EH (cell line): Measurements from ENCODE around the gene UMAD1.

Experiments
- DNase-seq: peaks from one replicate; pipeline ENCODE4 v3.0.0-alpha.2; 2015; ENCODE audit warnings: low read depth

UMAD1 gene

DNA sequence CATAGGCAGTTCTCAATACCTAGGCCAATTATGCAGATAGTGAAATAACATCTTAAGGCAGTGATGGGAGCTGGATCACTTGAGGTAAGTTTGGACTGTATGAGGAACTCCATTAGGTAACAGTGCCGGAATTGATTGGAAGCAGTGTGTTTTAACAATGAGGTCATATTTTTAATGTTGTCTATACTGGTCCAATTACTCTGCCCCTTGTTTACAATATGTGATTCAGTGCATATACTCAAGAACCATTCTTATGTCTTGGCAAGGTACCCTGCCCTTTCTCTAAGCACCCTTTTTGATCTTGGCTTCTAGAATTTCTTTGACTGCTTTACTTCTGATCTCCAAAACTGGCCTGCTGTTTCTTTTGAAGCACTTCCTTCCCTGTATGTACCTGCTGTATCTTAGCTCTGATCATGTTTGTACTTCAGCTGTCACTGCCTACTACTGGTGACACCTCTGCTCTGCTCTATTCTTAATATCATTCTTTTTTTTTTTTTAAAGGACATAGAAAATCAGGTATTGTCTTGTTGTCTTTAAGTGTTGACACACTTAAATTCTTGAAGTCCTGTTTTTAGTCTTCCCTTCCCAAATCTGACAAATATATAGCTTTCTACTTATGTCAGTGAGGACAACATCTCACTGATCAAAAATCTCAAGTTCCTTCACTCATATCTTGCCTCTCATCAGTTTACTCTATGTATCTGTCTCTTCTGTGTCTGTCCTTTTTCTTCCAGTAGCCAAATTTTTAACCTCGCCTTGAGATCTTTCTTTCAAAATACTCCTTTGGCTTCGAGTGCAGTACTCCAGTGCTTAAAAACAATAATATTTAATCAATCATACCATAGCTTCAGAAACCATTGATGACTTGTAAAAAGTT lies 124.2 kb downstream of the UMAD1 start:
- no peak for DNase-seq

DNA sequence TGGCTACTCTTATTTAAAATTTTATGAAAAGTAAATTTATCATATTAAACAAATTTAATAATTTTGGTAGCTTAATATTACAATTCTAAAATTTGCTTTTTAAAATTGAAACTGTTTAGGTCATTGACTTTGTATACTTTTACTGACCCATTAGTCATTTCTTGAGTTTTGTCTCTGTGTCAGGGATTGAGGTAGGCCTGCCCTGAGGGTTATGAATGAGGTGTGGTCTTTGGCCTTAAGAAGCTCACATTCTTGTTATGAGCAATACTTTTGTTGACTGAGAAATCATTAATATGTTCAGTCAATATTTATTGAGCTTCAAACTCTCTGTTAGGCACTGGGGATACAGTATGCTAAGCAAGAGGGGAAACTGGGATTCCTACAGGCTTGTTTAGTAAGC lies 124.9 kb downstream of the UMAD1 start:
- no peak for DNase-seq

DNA sequence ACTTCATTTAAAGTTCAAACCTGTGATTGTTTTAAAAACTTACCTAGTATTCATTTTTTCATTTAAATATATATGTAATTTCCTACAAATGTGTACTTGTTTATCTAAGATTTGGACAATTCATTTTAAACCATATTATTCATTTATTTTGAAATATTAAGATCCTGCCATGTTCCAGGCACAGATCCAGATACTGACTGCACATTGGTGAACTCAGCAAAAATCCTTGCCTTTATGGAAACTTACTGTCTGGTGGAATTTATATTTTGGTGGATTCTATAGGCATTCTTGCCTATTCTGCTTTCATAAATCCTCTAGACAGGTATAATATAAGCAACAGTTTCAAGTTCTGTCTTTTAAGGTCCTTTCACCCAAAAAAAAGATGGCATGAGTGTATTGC lies 126.1 kb downstream of the UMAD1 start:
- DNase-seq = no peak

DNA sequence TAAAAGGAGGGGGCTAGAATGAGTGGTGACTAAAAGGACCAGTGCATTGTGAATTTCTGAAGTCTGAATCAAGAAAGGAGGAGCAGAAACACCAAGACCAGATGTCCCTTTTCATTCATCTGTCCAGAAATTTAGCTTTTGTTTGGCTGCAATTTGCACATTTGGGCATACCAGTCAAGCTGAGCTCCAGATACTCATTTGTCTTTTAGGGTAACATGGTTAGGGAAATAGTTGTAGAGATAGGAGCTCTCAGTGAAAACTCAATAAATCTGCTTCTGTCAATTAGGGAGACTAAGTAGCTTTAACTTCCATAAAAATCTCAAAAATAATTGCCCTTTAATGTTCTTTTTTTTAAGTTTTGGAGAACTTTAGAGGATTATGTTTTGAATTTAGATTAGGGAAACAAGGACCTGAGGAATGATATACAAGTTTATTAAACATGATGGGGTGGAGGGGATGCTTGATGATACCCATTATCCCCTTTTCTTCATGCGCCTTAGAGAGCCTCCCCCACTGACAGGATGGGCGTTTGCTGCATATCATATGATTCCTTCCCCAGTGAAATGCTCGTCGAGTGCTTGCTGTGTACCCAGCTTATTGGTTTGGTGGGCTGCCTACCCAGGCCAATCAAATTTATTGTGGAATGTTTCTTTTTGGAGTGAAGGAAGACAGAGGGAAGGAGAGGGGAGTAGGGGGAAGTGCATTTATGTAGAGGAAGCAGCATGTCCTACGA lies 128.6 kb downstream of the UMAD1 start:
- no peak for DNase-seq

DNA sequence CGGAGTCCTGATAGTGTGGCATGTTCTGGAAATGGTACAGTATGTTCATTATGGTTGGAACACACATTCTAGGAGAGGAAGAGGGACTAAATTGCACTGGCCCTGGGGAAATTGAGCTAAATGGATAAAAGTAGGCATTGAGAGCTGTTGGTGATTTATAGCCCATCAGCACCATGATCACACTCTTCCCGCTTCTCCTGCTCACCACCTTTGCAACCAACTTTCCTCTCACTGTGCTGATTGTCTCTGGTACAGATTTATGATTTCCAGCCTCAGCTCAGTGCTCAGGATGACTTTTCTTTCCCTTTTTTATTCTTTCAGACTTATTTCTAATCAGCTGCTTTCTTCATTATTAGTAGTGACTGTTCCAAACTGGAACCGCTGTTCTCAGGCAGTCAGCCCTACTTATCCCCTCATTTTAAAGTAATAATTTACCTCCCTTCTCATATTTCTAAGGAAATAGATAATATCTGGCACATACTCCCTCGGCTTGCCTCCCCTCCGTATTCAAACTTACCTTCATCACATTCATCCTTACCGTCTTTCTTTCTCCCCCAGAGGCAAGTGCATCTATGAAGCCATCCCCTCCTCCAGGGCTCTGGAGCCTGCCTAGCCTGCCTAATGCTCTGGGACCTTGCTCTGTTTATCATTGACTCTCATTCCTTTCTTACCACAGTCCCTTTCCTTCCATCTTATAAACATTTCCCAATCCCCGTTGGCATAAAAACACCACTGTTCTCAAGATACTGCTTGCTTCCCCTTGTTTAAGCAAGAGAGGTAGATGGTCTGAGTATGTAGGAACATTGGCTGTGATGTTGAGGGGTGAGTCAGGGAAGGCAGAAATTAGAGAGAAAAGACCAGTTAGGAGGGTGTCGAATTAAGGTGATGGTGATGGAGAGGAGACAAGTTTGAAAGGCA lies 129.4 kb downstream of the UMAD1 start:
- DNase-seq = peak; percentile 30

DNA sequence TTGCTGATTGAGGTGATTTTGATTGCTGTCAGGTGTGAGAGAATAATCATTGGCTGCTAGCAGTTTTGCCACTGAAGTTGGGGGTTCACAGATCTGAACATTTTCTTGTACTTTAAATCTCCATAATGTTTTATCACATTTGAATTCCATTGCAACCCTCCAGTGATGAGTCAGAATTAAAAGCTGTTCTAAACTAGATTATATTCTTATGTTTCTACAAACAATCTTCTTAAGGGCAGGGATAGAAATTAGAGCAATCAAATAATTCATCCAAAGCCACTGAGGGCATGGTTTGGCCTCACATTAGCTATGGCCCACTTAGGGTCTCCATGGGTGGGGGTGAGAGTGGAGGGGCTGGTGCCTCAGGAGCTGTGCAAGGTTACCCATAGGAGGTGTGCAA lies 130.9 kb downstream of the UMAD1 start:
- DNase-seq = peak; percentile 15

DNA sequence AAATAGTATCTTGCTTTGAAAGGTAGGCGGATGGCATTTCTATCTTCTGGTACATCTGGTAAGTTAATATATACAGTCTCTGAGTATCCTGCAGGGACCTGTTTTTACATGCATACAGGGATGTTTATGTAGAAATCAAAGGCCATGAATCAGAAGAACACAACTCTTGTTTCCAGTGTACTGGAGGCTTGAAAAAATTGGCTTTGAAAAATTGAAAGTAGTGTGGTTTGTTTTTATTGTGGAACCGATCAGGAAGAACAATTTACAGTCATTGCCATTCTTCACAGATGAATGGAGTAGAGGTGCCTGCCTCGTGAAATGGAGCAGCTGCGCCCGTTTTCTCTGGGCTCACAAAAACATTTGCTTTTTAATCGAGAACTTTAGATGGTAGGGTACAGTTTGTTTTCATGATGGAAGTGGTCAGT lies 131.9 kb downstream of the UMAD1 start:
- DNase-seq = no peak

DNA sequence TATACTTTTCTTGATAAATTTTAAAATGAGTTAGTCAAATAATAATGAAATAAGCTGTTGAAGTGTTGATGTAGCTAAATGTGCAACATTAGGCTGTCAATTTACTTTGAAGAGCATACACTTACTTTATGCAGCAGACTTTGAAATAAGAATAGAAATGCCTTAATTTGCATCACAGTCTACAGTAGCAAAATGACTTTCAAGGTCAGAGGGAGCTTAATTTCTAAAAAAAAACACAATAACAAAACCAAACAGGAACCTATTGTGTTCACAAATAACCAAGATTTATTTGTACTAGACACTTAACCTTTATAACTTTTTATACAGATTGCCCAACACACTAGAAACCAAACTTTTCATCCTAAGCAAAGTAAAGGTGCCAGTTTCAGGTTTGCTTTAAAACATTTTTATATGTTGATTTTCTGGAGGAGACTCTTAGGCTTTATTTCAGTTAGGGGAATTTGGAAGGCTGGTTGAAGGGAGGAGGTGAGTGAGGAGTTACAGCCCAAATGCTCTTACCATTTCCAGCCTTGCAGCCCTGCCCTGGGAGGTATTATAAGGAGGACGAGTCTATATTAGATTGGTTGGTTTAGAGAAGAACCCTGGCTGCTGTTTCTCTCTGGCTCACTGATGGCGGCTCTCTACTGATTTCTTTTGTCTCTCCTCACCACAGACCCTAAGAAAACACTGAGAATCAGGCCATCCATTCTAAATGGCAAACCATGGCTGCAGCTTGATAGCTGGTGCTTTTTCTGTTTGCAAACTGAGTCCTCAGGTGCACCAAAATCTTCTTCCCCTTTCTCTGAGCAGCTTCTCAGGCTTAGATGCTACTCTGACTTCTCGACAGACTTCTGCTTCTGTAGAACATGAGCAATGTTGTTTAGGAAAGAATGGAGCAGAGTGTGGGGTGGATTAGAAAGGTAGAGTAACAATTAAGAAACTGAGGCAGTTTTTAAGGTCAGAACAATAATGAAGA lies 133.1 kb downstream of the UMAD1 start:
- DNase-seq = no peak

DNA sequence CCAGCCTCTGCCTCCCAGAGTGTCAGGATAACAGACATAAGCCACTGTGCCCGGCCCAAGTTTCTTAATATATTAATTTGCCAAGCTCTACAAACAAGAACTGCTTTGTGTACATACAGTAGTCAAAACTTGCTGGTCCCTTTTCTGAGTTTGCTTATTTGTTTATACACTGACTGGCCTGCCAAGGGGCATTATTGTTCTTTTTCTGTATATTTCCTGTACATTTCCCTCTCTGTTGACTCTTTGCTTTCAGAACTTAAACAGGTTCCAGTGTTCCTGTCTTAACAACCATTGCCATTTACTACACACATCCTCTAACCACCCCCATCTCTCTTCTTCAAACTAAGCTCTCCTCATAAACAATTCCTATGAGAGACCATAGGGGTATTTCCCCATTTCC lies 139.3 kb downstream of the UMAD1 start:
- no peak for DNase-seq

DNA sequence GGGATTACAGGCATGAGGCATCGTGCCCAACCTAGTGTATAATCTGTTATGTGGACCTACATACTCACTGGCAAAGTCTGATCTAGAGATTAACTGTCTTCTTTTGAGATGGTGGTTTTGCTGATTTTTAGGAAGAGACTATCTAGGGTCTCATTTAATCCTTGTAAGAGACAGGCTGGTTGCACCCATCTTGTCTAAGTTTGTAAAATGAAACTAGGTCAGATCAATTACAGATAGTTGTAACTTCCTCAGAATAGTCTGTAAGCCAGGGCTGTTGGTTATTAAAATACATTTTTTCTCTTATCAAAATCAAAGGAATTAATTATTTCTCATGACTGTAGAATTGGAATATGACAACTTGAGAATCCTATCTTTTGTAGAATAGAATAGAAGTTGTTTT lies 142.4 kb downstream of the UMAD1 start:
- no peak for DNase-seq

DNA sequence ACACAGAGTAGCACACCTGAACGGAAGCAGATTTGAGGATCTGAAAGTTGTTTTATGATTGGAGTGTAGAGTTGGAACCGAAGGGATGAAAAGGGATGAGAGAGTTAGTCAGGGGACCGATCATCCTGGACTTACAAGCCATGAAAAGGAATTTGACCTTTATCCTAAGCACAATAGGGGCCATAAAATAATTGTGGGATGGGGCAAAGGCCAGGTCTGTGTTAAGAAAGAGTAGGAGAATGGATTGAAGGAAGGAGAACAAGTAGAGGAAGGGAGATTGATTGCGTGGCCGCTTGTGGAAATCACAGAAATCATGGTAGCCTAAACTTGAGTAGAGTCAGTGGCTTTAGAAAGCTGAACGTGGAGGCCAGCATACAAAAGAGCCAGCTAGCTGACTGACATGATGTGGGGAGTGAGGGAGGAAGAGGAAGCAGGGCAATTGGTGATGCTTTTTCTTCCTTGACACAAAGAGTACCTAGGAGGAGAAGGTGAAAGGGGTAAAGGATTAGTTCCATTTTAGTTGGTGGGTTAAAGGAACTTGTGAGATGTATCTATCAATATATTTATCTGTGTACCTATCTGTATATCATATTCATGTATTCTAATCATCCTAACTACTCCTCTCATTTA lies 144.9 kb downstream of the UMAD1 start:
- no peak for DNase-seq

DNA sequence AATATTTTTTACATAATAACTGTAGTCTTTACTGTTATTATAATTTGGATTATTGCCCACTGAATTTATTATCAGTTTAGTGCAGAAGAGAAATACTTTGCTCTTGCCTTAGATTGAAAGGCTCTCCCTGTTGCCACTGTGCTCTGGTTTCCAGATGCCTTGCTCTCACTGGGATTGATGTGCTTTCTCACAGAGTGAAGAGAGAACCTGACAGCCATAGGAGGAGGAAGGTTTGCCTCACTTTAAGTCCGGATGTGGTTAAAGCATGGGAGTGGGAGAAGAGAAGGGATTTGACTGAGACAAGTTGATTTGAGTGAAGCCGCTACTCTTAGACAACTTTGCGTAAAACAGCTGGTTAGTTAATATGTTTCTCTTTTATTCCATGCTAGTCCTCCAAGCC lies 146.0 kb downstream of the UMAD1 start:
- no peak for DNase-seq

DNA sequence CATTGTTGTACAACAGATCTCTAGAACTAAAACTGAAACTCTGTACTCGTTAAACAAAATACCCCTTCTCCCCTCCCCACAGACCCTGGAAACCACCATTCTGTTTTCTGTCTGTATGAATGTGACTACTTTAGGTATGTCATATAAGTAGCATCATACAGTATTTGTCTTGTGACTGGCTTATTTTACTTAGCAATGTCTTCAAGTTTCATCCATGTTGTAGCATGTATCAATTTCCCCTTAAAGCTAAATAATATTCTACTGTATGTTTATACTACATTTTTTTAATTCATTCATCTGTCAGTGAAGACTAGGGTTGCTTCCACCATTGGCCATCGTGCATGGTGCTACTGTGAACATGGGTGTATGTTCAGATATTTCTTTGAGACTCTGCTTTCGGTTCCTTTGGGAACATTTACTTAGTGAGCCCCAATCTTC lies 149.0 kb downstream of the UMAD1 start:
- no peak for DNase-seq

DNA sequence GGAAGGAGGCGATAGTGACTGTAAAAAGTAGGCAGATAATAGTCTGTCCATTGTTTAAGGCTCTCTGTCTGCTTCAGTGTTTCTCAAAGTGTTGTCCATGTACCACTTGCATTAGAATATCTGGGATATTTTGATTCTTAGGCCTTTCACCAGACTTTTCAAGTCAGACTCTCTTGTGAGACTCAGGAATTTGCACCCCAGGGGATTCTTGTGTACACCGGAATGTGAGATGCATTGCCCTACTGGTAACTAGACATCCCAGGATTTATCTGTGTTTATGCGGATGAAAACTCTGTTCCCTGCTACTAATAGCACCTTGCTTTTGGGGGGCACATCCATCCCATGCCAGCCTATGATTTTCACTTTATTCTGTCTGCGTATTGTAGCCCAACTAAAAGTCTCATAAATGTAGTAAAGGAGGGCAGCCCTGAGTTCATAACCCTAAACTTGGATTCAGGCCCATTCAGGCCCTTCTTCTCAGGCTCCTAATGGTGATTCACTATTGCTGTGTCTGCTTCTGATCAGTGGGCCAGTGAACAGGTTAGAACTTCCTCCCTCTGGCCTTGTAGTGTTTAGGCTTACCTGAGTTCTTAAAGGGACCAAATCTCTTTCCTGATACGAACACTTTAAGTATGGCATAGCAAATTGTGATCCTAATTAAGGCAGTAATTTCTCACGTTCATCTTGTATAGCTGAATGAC lies 149.6 kb downstream of the UMAD1 start:
- peak; percentile 46 for DNase-seq

DNA sequence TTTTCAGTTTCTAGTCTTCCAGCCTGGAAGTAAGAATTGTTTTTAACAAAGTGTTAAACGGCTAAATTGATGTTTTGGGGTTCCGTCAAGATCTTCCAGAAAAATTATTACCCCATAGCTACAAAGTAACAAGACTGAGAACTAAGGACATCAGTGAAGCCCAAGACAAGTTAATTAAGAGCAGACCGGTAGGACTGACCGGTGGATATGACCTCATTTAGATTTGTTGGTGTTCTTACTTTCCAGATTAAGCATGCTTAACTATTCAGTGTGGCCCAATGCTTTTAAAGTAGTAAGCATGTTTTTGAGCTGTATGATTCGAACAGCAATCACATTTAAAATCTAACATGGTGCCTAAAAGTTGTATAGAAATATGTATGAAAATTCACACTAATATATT lies 151.0 kb downstream of the UMAD1 start:
- DNase-seq = no peak

DNA sequence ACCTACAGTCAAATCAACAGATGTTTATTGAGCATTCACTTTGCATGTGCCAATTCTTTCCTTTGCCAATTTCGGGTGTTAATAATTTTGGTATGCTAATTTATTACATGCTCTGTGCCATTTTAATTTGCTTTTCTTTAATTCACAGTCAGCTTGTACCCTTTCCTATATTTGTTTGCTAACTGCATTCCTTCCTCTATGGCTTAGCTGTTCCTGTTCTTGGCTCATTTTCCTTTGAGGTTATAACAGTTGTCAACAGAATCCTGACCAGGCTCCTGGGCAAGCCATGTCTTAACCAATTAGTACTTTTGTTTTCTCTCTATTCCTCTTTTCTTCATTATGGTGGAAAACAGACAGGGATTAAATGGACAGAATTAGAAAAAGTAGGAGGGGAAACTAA lies 151.5 kb downstream of the UMAD1 start:
- peak; percentile 13 for DNase-seq

DNA sequence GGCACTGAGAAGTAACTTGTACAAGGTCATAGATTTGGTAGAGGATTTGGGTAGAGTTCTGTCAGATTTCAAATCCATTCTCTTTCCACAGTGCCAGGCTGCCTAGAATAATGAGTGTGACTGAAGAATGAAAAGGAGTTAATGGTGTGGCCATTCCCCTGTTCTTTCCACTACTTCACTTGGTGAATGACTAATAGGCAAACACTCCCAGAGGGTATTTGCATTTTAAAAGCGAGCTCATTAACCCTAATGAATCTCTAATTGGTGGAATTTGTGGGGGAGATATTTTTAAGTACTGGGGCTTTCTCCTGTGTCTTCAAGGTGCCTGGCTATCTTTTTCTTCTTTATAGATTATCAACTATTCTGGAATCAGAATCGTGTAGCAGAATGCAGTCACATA lies 152.7 kb downstream of the UMAD1 start:
- peak; percentile 23 for DNase-seq

DNA sequence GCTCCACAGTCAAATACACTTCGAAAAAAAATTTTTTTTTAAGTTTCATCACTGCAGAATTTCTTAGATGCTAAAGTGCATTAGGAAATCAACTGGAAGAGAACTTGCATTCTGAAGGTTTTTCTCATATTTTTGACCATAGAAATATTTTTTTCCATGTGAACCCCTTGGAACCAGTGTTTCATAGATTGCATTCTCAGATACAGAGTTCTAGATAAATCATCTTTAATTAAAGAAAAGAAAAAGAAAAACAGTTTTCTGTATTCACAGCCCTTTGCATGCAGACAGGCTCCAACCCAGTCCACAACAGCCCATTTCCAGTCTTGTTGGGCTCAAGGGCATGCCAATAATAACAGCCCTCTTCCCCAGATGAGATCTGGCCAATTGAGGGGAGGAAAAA lies 153.4 kb downstream of the UMAD1 start:
- peak; percentile 81 for DNase-seq

DNA sequence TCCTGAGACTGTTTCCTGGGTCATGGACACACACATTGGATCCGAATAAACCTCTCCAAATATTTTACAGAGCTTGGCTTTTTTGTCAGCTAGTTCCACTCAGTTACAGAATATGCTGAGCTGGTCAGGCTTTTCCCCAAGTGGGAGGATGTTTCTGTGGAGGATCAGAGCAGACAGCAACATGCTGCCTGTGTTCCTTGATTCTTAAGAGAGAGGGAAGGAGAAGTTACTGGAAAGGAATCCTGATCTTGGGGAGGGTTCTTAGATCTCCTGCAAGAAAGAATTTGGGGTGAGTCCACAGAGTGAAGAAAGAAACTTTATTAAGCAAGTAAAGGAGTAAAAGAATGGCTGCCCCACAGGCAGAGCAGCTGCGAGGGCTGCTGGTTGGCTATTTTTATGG lies 154.7 kb downstream of the UMAD1 start:
- DNase-seq = peak; percentile 7

DNA sequence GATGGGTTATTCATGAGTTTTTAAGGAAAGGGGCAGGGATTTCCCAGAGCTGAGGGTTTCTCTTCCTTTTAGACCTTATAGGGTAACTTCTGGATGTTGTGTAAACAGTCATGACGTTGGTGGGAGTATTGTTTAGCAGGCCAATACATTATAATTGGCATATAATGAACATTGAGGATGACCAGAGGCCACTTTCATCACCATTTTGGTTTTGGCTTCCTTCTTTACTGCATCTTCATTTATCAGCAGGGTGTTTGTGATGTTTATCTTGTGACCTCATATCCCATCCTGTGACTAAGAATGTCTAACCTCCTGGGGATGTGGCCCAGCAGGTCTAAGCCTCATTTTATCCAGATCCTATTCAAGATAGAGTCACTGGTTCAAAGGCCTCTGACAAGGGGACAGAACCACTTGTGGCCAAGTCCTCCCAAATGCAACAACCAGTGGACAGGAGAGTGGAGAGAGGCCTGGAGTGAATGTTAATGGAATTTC lies 155.1 kb downstream of the UMAD1 start:
- DNase-seq = peak; percentile 73
